ENCODE measurements around the gene KCNH1.

Gene KCNH1

GRCh38 chr1:210681158-210681557, 452.8 kb downstream of the KCNH1 start:
- Histone ChIP-seq H3K36me3 (ENCODE audit: control insufficient read depth in 2 of 2, insufficient read depth in 1 of 2, low read length in 2 of 2) (no peaks in the 10 kb centered on the region), H3K9me3 (ENCODE audit: control insufficient read depth, insufficient read depth, low read depth, low read length) (no peaks in the 10 kb centered on the region), H3K4me3 (ENCODE audit: low read depth, low read length) (no peak overlapping the region), H3K4me1 (ENCODE audit: control insufficient read depth, insufficient read depth, low read length) (no peaks in the 10 kb centered on the region), H3K27ac (ENCODE audit: extremely low read depth, low read depth, low read length) (no peak overlapping the region)
- ChIA-PET POLR2A (no interaction called here), CTCF (interaction anchor here (0.6 kb wide), 1 partner anchor 68 kb away, joined by 4 read pairs; no protein-coding TSS in a partner anchor)
- TF ChIP-seq ZNF624 (tag by site-specific recombination; IDR thresholded peaks at IDR 0.05) (no peak), REST (tag by site-specific recombination; IDR thresholded peaks at IDR 0.05) (no peak), SP7 (tag by site-specific recombination; IDR thresholded peaks at IDR 0.05) (no peak), ZNF211 (tag by site-specific recombination; IDR thresholded peaks at IDR 0.05; ENCODE audit: low read depth) (no peak), ZNF768 (tag by site-specific recombination; IDR thresholded peaks at IDR 0.05) (no peak), ZNF664 (tag by site-specific recombination; IDR thresholded peaks at IDR 0.05) (no peak), ZNF223 (tag by site-specific recombination; IDR thresholded peaks at IDR 0.05) (no peak), KLF17 (tag by site-specific recombination; IDR thresholded peaks at IDR 0.05) (no peak)

GRCh38 chr1:210678306-210678705, 455.6 kb downstream of the KCNH1 start:
- H3K4me1 ChIP-seq (ENCODE audit: control insufficient read depth, insufficient read depth, low read length): no peaks in the 10 kb centered on the region
- CTCF ChIA-PET: no interaction called here
- no peak overlapping the region for H3K4me3 ChIP-seq (ENCODE audit: low read depth, low read length)

More at GRCh38 chr1:210678306-210678705, 455.6 kb downstream of the KCNH1 start:
- H3K36me3 ChIP-seq (ENCODE audit: control insufficient read depth in 2 of 2, insufficient read depth in 1 of 2, low read length in 2 of 2): no peaks in the 10 kb centered on the region
- POLR2A ChIA-PET: no interaction called here
- no peak overlapping the region for H3K27ac ChIP-seq (ENCODE audit: extremely low read depth, low read depth, low read length)
- H3K9me3 ChIP-seq (ENCODE audit: control insufficient read depth, insufficient read depth, low read depth, low read length): no peaks in the 10 kb centered on the region
- TF ChIP-seq ZNF548 (tag by site-specific recombination; IDR thresholded peaks at IDR 0.05): no peak
- no peak for TF ChIP-seq ZNF324 (tag by site-specific recombination; IDR thresholded peaks at IDR 0.05)
- no peak for TF ChIP-seq ZNF426 (tag by site-specific recombination; IDR thresholded peaks at IDR 0.05)
- no peak for TF ChIP-seq ZNF777 (tag by site-specific recombination; IDR thresholded peaks at IDR 0.05; ENCODE audit: borderline replicate concordance)
- TF ChIP-seq, protein P1, sequence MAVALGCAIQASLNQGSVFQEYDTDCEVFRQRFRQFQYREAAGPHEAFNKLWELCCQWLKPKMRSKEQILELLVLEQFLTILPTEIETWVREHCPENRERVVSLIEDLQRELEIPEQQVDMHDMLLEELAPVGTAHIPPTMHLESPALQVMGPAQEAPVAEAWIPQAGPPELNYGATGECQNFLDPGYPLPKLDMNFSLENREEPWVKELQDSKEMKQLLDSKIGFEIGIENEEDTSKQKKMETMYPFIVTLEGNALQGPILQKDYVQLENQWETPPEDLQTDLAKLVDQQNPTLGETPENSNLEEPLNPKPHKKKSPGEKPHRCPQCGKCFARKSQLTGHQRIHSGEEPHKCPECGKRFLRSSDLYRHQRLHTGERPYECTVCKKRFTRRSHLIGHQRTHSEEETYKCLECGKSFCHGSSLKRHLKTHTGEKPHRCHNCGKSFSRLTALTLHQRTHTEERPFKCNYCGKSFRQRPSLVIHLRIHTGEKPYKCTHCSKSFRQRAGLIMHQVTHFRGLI (tag by site-specific recombination; IDR thresholded peaks at IDR 0.05): no peak
- no peak for TF ChIP-seq ZNF354C (tag by site-specific recombination; IDR thresholded peaks at IDR 0.05; ENCODE audit: borderline replicate concordance, low read depth)
- TF ChIP-seq, protein P2, sequence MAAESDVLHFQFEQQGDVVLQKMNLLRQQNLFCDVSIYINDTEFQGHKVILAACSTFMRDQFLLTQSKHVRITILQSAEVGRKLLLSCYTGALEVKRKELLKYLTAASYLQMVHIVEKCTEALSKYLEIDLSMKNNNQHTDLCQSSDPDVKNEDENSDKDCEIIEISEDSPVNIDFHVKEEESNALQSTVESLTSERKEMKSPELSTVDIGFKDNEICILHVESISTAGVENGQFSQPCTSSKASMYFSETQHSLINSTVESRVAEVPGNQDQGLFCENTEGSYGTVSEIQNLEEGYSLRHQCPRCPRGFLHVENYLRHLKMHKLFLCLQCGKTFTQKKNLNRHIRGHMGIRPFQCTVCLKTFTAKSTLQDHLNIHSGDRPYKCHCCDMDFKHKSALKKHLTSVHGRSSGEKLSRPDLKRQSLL (tag by site-specific recombination; IDR thresholded peaks at IDR 0.05): no peak
- TF ChIP-seq ZNF510 (tag by site-specific recombination; IDR thresholded peaks at IDR 0.05; ENCODE audit: insufficient replicate concordance): no peak
- no peak for TF ChIP-seq ZNF174 (tag by site-specific recombination; IDR thresholded peaks at IDR 0.05)
- no peak for TF ChIP-seq ZNF335 (tag by site-specific recombination; conservative IDR thresholded peaks at IDR 0.05)
- TF ChIP-seq ZNF560 (tag by site-specific recombination; IDR thresholded peaks at IDR 0.05; ENCODE audit: borderline replicate concordance): no peak
- no peak for TF ChIP-seq SP2 (tag by site-specific recombination; IDR thresholded peaks at IDR 0.05)
- no peak for TF ChIP-seq PRDM4 (tag by site-specific recombination; IDR thresholded peaks at IDR 0.05)
- no peak for TF ChIP-seq BCL6B (tag by site-specific recombination; IDR thresholded peaks at IDR 0.05)
- no peak for TF ChIP-seq KLF7 (tag by site-specific recombination; IDR thresholded peaks at IDR 0.05; ENCODE audit: borderline replicate concordance)
- TF ChIP-seq ZNF701 (tag by site-specific recombination; IDR thresholded peaks at IDR 0.05): no peak
- no peak for TF ChIP-seq IKZF3 (tag by site-specific recombination; IDR thresholded peaks at IDR 0.05)

Data from HEK293 (cell line).